HG02840 (cell line): ENCODE measurements around the gene BRMS1.
"Not testable (repeated sequence)": the region's sequence is repeated elsewhere in the genome, so short reads cannot be mapped to it uniquely, and the experiment has no call there.

Source experiments
- ATAC-seq: cut with Tn5 transposase; IDR thresholded peaks from one replicate; pipeline ENCODE4 v1.9.1; 2021; ENCODE audit warnings: mild to moderate bottlenecking, moderate library complexity, moderate number of reproducible peaks; ENCODE audit not compliant: unreplicated experiment, low FRiP score

BRMS1 gene, protein sequence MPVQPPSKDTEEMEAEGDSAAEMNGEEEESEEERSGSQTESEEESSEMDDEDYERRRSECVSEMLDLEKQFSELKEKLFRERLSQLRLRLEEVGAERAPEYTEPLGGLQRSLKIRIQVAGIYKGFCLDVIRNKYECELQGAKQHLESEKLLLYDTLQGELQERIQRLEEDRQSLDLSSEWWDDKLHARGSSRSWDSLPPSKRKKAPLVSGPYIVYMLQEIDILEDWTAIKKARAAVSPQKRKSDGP

GRCh38 chr11:66344550-66345315, at the start of gene BRMS1:
Gene BRMS1, minus strand, starts transcription at chr11:66345104. Its CDS starts 2,870 bp downstream, at chr11:66342234.
- peak; percentile 82 for ATAC-seq

- ATAC-seq: no peak
These were observed 49.0 kb upstream of the BRMS1 start for GRCh38 chr11:66393954-66394353.

DNA sequence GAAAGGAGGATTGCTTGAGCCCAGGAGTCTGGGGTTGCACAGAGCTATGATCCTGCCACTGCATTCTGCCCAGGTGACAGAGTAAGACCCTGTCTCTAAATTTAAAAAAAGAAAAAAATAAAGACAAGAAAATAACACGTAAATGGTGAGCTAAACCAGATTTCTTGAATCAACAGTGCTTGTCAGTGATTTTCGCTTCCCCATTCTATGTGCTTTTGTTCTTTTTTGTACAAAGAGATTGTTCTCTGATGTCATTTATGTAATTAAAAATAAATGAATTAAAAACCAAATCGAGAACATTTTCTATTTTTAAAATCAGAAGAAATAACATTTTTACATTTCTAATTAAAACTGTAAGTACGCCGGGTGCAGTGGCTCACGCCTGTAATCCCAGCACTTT, 46.4 kb upstream of the BRMS1 start:
- no peak for ATAC-seq

GRCh38 chr11:66388780-66389386, 44.0 kb upstream of the BRMS1 start:
- no peak for ATAC-seq

DNA sequence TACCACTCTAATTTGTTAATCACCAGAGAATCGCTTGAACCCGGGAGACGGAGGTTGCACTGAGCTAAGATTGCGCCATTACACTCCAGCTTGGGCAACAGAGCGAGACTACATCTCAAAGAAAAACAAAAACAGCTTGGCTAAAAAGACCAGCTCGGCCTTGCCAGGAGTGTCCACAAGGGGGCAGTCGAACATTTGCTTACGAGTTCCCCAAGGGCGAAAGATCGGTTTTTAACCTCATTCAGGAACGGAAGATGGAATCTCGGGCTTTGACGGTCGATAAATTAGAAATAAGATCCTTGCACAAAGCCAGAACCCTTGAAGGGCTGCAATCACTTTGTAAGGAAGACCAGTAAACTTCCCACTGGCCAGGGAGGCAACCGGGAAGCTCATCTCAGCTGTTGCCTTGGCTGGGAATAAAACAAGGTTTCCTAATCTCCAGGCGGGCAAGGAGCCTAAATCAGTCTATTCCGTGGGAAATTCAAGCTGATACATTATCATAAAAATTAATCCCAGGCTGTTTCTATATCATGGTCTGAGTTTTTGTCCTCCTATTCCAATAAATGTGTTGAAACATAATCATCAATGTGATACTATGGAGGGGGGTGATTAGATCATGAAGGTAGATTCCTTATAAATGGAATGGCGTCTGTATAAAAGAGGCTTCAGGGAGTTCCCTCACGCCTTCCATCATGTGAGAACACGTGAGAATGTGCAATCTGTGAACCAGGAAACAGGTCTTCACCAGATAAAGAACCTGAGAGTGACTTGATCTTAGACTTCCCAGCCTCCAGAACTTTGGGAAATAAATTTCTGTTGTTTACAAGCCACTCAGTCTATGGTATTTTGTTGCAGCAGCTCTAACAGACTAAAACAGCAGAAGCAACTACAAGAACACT, 41.5 kb upstream of the BRMS1 start:
- no peak for ATAC-seq

GRCh38 chr11:66384316-66384715, 39.4 kb upstream of the BRMS1 start:
- not testable (repeated sequence) for ATAC-seq

- ATAC-seq: not testable (repeated sequence)
These were observed 35.4 kb upstream of the BRMS1 start for GRCh38 chr11:66380264-66380663.

- ATAC-seq: not testable (repeated sequence)
These were observed 28.9 kb upstream of the BRMS1 start for GRCh38 chr11:66373690-66374287.

DNA sequence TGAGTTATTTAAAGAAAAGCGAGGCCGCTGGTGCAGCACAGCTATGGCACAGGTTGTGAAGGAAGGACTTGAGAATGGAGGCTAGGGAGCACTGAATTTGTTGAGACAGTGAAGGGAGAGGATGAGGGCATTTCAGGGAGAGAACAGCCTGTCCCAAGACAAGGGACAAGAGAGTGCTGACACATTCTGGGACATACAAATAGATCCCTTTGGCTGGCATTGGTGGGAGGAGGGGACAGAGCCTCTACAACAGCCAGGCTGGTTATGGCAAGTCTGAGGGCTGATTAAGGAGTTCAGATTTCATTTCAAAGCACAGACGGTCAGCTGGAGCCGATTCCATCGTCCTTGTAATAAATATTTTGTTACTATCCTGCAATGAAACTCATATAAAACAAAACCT, 28.4 kb upstream of the BRMS1 start:
- no peak for ATAC-seq

DNA sequence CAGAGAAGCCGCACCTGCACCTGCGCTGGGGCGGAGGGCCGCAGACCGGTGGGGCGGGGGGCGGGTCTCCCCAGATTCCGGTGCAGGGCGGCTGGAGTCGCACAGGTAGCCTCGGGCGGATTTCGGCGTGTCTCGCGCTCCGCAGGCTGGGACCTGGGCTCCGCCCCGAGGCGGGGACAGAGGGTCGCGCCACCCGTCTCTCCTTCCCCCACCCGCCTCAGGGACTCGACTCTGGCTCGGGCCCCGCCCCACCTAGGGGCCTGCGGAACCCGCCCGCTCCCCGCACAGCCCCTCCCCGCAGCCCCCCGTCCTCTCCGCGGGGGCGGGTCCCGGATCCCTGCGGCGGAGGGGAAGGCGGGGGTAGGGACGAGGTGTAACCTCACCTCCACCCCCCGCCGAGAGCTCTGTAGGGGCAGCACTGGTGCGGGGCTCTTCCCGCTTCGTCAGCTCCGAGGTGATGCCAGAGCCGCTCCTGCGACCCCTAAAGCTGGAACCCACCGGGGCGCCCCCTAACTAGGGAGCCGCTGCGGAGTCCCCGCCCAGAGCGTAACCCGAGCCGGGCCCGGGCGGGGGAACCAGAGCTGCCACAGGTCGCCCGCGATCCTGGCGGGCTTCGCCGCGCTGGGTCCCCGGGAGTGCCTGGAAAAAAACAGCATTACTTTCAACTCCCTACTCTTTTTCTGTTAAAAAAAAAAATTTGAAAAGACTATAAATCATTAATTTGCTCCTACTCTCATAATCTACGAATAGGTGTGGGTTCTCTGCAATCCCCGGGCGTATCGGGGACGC, 26.9 kb upstream of the BRMS1 start, which contains the start of gene SLC29A2:
TSS of gene SLC29A2 (minus strand) at position 134 of the 789 bp plus-strand sequence. CDS start 169 bp downstream, outside the sequence.
- ATAC-seq: peak; percentile 62

DNA sequence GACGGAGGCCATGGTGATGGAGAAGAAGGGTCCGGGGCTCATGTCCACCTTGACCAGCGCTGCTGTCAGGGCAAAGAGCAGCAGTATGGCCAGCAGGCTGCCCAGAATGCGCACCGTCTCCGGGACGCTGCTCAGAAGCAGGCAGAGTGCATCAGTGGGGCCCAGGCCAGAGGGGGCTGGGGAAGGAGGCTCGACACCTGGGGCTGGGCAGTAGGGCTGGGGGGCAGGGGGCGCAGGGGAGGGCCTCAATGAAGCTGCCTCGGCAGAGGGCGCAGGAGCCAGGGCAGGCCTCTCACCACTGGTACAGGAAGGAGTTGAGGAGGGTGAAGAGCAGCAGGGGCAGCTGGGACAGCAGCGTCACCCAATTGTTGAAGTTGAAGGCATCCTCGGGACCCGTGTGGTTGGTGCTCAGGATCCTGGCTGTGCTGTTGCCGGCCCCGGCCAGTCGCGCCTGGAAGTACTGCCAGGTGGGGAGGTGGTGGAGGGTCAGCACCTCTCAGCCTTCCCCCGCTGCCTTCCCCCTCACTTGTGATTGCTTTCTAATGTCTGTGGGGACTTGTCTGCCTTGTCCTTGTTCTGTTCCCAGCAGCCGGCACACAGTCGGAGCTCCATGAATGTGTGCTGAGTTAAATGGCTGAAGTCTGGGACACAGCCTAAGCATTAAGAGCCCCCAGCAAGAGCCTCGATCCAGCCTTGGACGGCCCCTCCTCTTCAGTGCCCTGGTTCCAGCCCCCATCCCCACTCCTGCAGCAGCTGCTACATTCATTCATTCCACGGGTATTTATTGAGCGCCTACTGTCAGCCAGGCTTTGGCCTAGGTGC, 24.4 kb upstream of the BRMS1 start:
- no peak for ATAC-seq

DNA sequence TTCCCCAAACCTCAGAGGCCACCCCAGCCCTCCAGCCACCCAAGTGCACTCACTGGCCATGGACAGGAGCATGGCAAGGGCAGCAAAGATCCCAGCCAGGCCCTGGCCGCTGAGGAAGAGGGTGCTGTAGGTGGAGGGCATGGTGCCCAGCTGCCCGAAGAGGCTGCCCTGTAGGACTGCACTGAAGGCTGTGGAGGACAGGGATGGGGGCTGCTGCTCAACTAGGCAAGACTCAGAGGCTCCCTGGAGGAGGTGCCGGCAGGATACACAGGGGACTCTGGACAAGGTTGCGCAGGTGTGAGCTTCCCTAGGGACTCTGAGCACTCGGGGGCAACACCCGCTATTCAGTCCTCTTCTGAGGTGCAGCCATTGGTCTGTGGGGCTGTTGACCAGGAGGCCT, 23.6 kb upstream of the BRMS1 start:
- ATAC-seq: no peak

- ATAC-seq: no peak
These were observed 22.8 kb upstream of the BRMS1 start for GRCh38 chr11:66367561-66368312.

DNA sequence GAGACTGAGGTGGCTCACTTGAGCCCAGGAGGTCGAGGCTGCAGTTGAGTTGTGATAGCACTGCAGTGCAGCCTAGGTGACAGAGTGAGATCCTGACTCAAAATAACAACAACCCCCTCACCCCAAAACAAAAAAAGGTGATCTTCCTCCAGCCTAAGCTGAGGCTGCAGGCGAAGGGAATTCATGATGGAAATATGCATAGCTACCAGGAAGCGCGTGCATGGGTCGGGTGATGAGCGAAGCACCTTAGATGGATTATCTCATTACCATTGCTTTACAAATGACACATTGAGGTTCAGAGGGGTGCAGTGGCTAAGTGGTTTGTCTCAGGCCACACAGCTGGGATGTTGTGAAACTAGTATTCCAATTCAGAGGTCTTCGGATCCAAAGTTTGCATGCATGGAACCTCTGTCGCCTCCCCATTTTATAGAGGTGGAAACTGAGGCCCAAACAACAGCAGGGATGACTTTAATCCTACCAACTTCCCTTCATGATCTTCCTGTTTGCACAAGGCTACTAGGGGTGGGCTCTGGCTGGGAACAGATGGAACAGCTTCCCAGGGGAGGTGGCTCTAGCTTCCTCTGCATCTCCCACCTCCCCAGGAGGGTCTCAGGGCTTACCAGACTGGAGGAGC, 22.1 kb upstream of the BRMS1 start:
- ATAC-seq: no peak

GRCh38 chr11:66365711-66366619, 21.1 kb upstream of the BRMS1 start:
- ATAC-seq: no peak

- ATAC-seq: no peak
These were observed 20.3 kb upstream of the BRMS1 start for GRCh38 chr11:66365166-66365565.
